Measurements from ENCODE around the gene CEMIP.

DNA sequence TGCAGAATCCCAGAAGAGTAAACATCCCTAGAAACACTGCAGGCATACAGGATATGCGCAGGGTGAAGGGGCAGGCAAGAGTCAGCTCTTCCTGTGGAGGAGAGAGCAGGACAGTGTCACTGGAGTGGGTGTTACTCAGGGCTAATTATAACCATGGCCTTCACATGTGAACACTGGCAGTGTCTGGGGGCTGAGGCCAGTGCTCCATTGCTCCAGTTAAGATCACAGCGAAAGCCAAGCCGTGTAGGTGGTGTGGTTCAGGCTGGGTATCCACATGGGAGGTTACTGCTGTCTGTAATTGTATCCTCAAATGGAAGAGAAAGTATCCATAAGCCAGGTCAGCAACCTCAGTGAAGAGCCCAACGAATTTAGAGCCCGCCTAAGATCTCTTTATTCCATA lies 125.8 kb downstream of the CEMIP start:
- TF ChIP-seq FOXA1 (IDR thresholded peaks at IDR 0.05) (no peak), TARDBP (IDR thresholded peaks at IDR 0.05) (no peak), SUZ12 (IDR thresholded peaks at IDR 0.05) (no peak), CTBP1 (IDR thresholded peaks at IDR 0.05; ENCODE audit: borderline replicate concordance) (no peak), BHLHE40 (IDR thresholded peaks at IDR 0.05; ENCODE audit: borderline replicate concordance) (no peak), SP1 (IDR thresholded peaks at IDR 0.05) (no peak), FOXM1 (IDR thresholded peaks at IDR 0.05; ENCODE audit: borderline replicate concordance) (no peak), ARNT (IDR thresholded peaks at IDR 0.05) (no peak), LEF1 (IDR thresholded peaks at IDR 0.05; ENCODE audit: borderline replicate concordance) (no peak), ELF4 (IDR thresholded peaks at IDR 0.05) (no peak), ZNF384 (IDR thresholded peaks at IDR 0.05) (no peak), FOXK2 (IDR thresholded peaks at IDR 0.05) (no peak), HDGF (IDR thresholded peaks at IDR 0.05; ENCODE audit: borderline replicate concordance) (no peak)
- TF ChIP-seq, protein P1, sequence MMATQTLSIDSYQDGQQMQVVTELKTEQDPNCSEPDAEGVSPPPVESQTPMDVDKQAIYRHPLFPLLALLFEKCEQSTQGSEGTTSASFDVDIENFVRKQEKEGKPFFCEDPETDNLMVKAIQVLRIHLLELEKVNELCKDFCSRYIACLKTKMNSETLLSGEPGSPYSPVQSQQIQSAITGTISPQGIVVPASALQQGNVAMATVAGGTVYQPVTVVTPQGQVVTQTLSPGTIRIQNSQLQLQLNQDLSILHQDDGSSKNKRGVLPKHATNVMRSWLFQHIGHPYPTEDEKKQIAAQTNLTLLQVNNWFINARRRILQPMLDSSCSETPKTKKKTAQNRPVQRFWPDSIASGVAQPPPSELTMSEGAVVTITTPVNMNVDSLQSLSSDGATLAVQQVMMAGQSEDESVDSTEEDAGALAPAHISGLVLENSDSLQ (IDR thresholded peaks at IDR 0.05): no peak
